ENCODE results near the gene PRRG3. TPM values are rescaled to one million over a fixed set of nuclear protein-coding genes. Genes with fewer than 3 reads are reported as not detected.

The PRRG3 gene
- polyA plus RNA-seq, 1 donor (not counting 4 experiments of a cell fraction or from before 2014, with no cell fraction given) = not detected

GRCh38 chrX:151737494-151737893 lies 42.2 kb downstream of the PRRG3 start:
- DNase-seq (ENCODE audit: low read depth, low spot score) (no peak), FAIRE-seq (no peak)
- Histone ChIP-seq H3K9me1 (ENCODE audit: control insufficient read depth, extremely low read depth, insufficient read depth, low read length) (no peaks in the 10 kb centered on the region), H3K27me3 (ENCODE audit: control insufficient read depth, extremely low read depth, insufficient read depth, low read length) (peaks cover 6% of the 10 kb centered on the region), H3K4me2 (ENCODE audit: control insufficient read depth, extremely low read depth, insufficient read depth, low read depth, low read length) (no peak overlapping the region), H3K4me3 (ENCODE audit: control insufficient read depth in 2 of 3, extremely low read depth in 1 of 3, insufficient read depth in 2 of 3, low read depth in 1 of 3, low read length in 3 of 3) (no peak overlapping the region), H3K4me1 (ENCODE audit: control insufficient read depth, extremely low read depth, insufficient read depth, low read length) (no peaks in the 10 kb centered on the region), H3K9ac (ENCODE audit: control insufficient read depth, extremely low read depth, insufficient read depth, low read length) (no peak overlapping the region), H3K36me3 (ENCODE audit: control insufficient read depth in 2 of 2, extremely low read depth in 1 of 2, insufficient read depth in 2 of 2, low read length in 2 of 2) (no peaks in the 10 kb centered on the region), H3K79me2 (ENCODE audit: control insufficient read depth, insufficient read depth, low read length) (no peaks in the 10 kb centered on the region), H4K20me1 (ENCODE audit: control insufficient read depth, extremely low read depth, insufficient read depth, low read length) (no peaks in the 10 kb centered on the region), H2AFZ (ENCODE audit: control insufficient read depth, low read length) (no peak overlapping the region), H3K9me3 (ENCODE audit: control insufficient read depth, low read depth, low read length) (no peaks in the 10 kb centered on the region), H3K27ac (ENCODE audit: control insufficient read depth, insufficient read depth, low read length) (no peak overlapping the region)
- TF ChIP-seq, protein P1, sequence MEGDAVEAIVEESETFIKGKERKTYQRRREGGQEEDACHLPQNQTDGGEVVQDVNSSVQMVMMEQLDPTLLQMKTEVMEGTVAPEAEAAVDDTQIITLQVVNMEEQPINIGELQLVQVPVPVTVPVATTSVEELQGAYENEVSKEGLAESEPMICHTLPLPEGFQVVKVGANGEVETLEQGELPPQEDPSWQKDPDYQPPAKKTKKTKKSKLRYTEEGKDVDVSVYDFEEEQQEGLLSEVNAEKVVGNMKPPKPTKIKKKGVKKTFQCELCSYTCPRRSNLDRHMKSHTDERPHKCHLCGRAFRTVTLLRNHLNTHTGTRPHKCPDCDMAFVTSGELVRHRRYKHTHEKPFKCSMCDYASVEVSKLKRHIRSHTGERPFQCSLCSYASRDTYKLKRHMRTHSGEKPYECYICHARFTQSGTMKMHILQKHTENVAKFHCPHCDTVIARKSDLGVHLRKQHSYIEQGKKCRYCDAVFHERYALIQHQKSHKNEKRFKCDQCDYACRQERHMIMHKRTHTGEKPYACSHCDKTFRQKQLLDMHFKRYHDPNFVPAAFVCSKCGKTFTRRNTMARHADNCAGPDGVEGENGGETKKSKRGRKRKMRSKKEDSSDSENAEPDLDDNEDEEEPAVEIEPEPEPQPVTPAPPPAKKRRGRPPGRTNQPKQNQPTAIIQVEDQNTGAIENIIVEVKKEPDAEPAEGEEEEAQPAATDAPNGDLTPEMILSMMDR (optimal IDR thresholded peaks at IDR 0.05 in 1 of 3, IDR thresholded peaks at IDR 0.05 in 1 of 3, conservative IDR thresholded peaks at IDR 0.05 in 1 of 3; ENCODE audit: extremely low read depth in 1 of 3, insufficient read depth in 2 of 3, low read length in 3 of 3) = no peak
- no peak for TF ChIP-seq EZH2 (IDR thresholded peaks at IDR 0.05; ENCODE audit: low read length)
- dilution Hi-C loops (cut with MboI; ENCODE audit: extremely low pct_ligation_motif_present, low sequenced_read_pairs) = loop anchor here (25.0 kb wide), 1 partner anchor 900 kb away; the partner anchor contains the start of gene GABRQ

GRCh38 chrX:151738751-151739150 lies 43.5 kb downstream of the PRRG3 start:
- TF ChIP-seq, protein P1 (optimal IDR thresholded peaks at IDR 0.05 in 1 of 3, IDR thresholded peaks at IDR 0.05 in 1 of 3, conservative IDR thresholded peaks at IDR 0.05 in 1 of 3; ENCODE audit: extremely low read depth in 1 of 3, insufficient read depth in 2 of 3, low read length in 3 of 3) = no peak
- no peak for TF ChIP-seq EZH2 (IDR thresholded peaks at IDR 0.05; ENCODE audit: low read length)
- no peak overlapping the region for H2AFZ ChIP-seq (ENCODE audit: control insufficient read depth, low read length)
- no peaks in the 10 kb centered on the region for H3K9me1 ChIP-seq (ENCODE audit: control insufficient read depth, extremely low read depth, insufficient read depth, low read length)
- H3K27me3 ChIP-seq (ENCODE audit: control insufficient read depth, extremely low read depth, insufficient read depth, low read length) = peaks cover 6% of the 10 kb centered on the region
- H3K9ac ChIP-seq (ENCODE audit: control insufficient read depth, extremely low read depth, insufficient read depth, low read length) = no peak overlapping the region
- FAIRE-seq (no peak), DNase-seq (ENCODE audit: low read depth, low spot score) (no peak)
- H3K4me3 ChIP-seq (ENCODE audit: control insufficient read depth in 2 of 3, extremely low read depth in 1 of 3, insufficient read depth in 2 of 3, low read depth in 1 of 3, low read length in 3 of 3) = no peak overlapping the region
- H3K79me2 ChIP-seq (ENCODE audit: control insufficient read depth, insufficient read depth, low read length) = no peaks in the 10 kb centered on the region
- H3K4me1 ChIP-seq (ENCODE audit: control insufficient read depth, extremely low read depth, insufficient read depth, low read length) = no peaks in the 10 kb centered on the region
- no peaks in the 10 kb centered on the region for H4K20me1 ChIP-seq (ENCODE audit: control insufficient read depth, extremely low read depth, insufficient read depth, low read length)
- H3K4me2 ChIP-seq (ENCODE audit: control insufficient read depth, extremely low read depth, insufficient read depth, low read depth, low read length) = no peak overlapping the region
- H3K27ac ChIP-seq (ENCODE audit: control insufficient read depth, insufficient read depth, low read length) = no peak overlapping the region
- H3K9me3 ChIP-seq (ENCODE audit: control insufficient read depth, low read depth, low read length) = no peaks in the 10 kb centered on the region
- dilution Hi-C loops (cut with MboI; ENCODE audit: extremely low pct_ligation_motif_present, low sequenced_read_pairs) = loop anchor here (25.0 kb wide), 1 partner anchor 899 kb away; the partner anchor contains the start of gene GABRQ
- no peaks in the 10 kb centered on the region for H3K36me3 ChIP-seq (ENCODE audit: control insufficient read depth in 2 of 2, extremely low read depth in 1 of 2, insufficient read depth in 2 of 2, low read length in 2 of 2)

Data from keratinocyte (primary cell).